AG04449 (cell line): ENCODE results near the gene DMRTA2.

ENCODE experiments used
- CTCF ChIA-PET: fragments of 350-600 bp; formaldehyde crosslinking; extraction: SDS; loops from one replicate; lab custom pipeline; 2021; ENCODE audit warnings: antibody characterized with exemption; lab: Yijun Ruan, JAX
- POLR2A ChIA-PET: fragments of 400-600, 350-600 bp; formaldehyde crosslinking; extraction: SDS; loops from one replicate; lab custom pipeline; 2020; ENCODE audit warnings: antibody characterized with exemption, inconsistent platforms; lab: Yijun Ruan, JAX
- DNase-seq: peaks from one replicate; pipeline ENCODE4 v3.0.0-alpha.2; 2010; ENCODE audit warnings: low read depth, low spot score
- H3K4me3 ChIP-seq: 2 replicates; pipeline ENCODE4 v1.5.1; 2011; ENCODE audit warnings: low read depth, mild to moderate bottlenecking, control low read depth, low read length
- CTCF ChIP-seq: IDR thresholded peaks from one replicate; pipeline ENCODE4 v1.5.1; 2011; ENCODE audit warnings: mild to moderate bottlenecking, moderate library complexity, low read length, control low read depth, inconsistent platforms; ENCODE audit not compliant: insufficient read depth; ENCODE audit errors: missing control alignments

DMRTA2 gene

GRCh38 chr1:50425376-50426107, 2.3 kb upstream of the DMRTA2 start:
- H3K4me3 ChIP-seq = no peak overlapping the region
- CTCF ChIA-PET = no interaction called here
- DNase-seq = no peak
- POLR2A ChIA-PET = no interaction called here
- peak; percentile 5 for TF ChIP-seq CTCF

GRCh38 chr1:50424884-50425375, 1.7 kb upstream of the DMRTA2 start:
- ChIA-PET CTCF (interaction anchor here (2.0 kb wide), 1 partner anchor 8 kb away, joined by 7 read pairs; no protein-coding TSS in a partner anchor), POLR2A (no interaction called here)
- no peak for DNase-seq
- TF ChIP-seq CTCF = no peak
- no peak overlapping the region for H3K4me3 ChIP-seq

GRCh38 chr1:50424045-50424883, 1.0 kb upstream of the DMRTA2 start:
- CTCF ChIA-PET = interaction anchor here (0.6 to 2.0 kb wide), 3 partner anchors 9 to 24 kb away, joined by 3 to 7 read pairs (median 5); no protein-coding TSS in a partner anchor
- POLR2A ChIA-PET = interaction anchor here (0.7 kb wide), 1 partner anchor 21 kb away, joined by 3 read pairs; no protein-coding TSS in a partner anchor
- peak overlapping the region; percentile 31 for H3K4me3 ChIP-seq
- DNase-seq = no peak
- TF ChIP-seq CTCF = no peak

- no peak for TF ChIP-seq CTCF
- ChIA-PET POLR2A (interaction anchor here (0.7 kb wide), 1 partner anchor 22 kb away, joined by 3 read pairs; no protein-coding TSS in a partner anchor), CTCF (interaction anchor here (0.6 to 2.0 kb wide), 3 partner anchors 9 to 25 kb away, joined by 3 to 7 read pairs (median 5); no protein-coding TSS in a partner anchor)
- no peak for DNase-seq
- H3K4me3 ChIP-seq = no peak overlapping the region; the same call in 1 of the 2 replicates
These were observed 392 bp upstream of the DMRTA2 start for GRCh38 chr1:50423670-50424000.

- no peak for DNase-seq
- TF ChIP-seq CTCF = no peak
- POLR2A ChIA-PET = no interaction called here
- CTCF ChIA-PET = no interaction called here
- H3K4me3 ChIP-seq = no peak overlapping the region
These were observed 633 bp downstream of the DMRTA2 start for GRCh38 chr1:50422675-50422945.
